ENCODE measurements around the gene IFI44L. TPM values are rescaled to one million over a fixed set of nuclear protein-coding genes. Genes with fewer than 3 reads are reported as not detected.
A peak's percentile ranks its signal among the peaks of the same experiment; 100 is the strongest.

Gene IFI44L
- polyA plus RNA-seq, 1 of the 3 experiments (the other 2 are of a cell fraction): 1.1 TPM

DNA sequence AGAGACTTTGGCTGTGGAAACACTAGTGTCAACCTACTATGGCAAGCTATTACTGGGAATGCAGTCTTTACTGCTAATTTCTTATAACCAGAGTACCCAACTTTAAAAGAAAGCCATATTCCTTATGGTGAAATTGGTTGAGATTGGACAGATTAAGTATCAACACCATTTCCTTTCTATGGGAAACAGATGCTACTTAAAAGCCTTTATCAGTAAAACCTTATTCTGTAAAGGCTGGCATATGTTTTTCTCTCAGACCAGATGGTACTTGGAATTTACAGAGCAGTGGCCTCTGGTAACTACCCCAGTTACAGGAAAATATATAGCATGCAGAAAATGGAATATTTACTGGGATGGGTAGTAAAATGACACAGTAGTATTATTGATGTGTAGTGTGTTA lies 48.2 kb downstream of the IFI44L start:
- no peaks in the 10 kb centered on the region for H3K79me2 ChIP-seq (ENCODE audit: insufficient read depth)
- POLR2A ChIA-PET: no interaction called here
- no peaks in the 10 kb centered on the region for H3K9me3 ChIP-seq
- CTCF ChIA-PET: interaction anchor here (1.4 to 4.2 kb wide), 4 partner anchors 8 to 51 kb away, joined by 3 to 27 read pairs (median 14); no protein-coding TSS in a partner anchor
- peak overlapping the region in 1 of 2 experiments; percentile 91; a peak in 2 of 4 replicates for H3K27ac ChIP-seq (ENCODE audit: low read depth in 2 of 2, low read length in 1 of 2)
- H3K27me3 ChIP-seq (ENCODE audit: insufficient read depth): no peaks in the 10 kb centered on the region
- H3K9ac ChIP-seq: no peak overlapping the region
- TF ChIP-seq POLR2AphosphoS5 (IDR thresholded peaks at IDR 0.05; ENCODE audit: low read depth, low read length) (0 out of 2 replicates have a peak, but pooled peaks have one; percentile 14), CHD2 (IDR thresholded peaks at IDR 0.05; ENCODE audit: low read length, partially characterized antibody) (peak; percentile 74), JUND (IDR thresholded peaks at IDR 0.05) (no peak), GATA2 (CRISPR knock-in tag; IDR thresholded peaks at IDR 0.05) (peak; percentile 79), TCF12 (IDR thresholded peaks at IDR 0.05) (peak; percentile 64), NFIC (IDR thresholded peaks at IDR 0.05; ENCODE audit: borderline replicate concordance) (no peak), EP300 (IDR thresholded peaks at IDR 0.05; ENCODE audit: borderline replicate concordance in 1 of 2, low read depth in 1 of 2, low read length in 1 of 2) (peak in 1 of 2 experiments; percentile 83; a peak in 1 of 4 replicates), RCOR1 (IDR thresholded peaks at IDR 0.05; ENCODE audit: low read length) (peak; percentile 79; the same call in 1 of the 2 replicates)
- no peak overlapping the region for H2AFZ ChIP-seq (ENCODE audit: low read depth)
- no peaks in the 10 kb centered on the region for H3F3A ChIP-seq (replicated peaks; ENCODE audit: insufficient read depth)
- H3K36me3 ChIP-seq (replicated peaks in 1 of 2; ENCODE audit: control insufficient read depth in 1 of 2, insufficient read depth in 2 of 2, low read length in 1 of 2): peaks cover 0 to 2% of the 10 kb centered on the region in 2 experiments
- no peak overlapping the region for H3K4me3 ChIP-seq (ENCODE audit: low read depth in 2 of 2, low read length in 1 of 2)
- H3K4me1 ChIP-seq (ENCODE audit: control insufficient read depth in 1 of 2, insufficient read depth in 2 of 2, low read depth in 1 of 2, low read length in 1 of 2): peaks cover 0 to 2% of the 10 kb centered on the region in 2 experiments; a peak in 1 of 4 replicates
- peak; percentile 40 for DNase-seq
- no peaks in the 10 kb centered on the region for H3K9me2 ChIP-seq
- H4K20me1 ChIP-seq (ENCODE audit: insufficient read depth): no peaks in the 10 kb centered on the region
- H3K4me2 ChIP-seq: no peak overlapping the region

DNA sequence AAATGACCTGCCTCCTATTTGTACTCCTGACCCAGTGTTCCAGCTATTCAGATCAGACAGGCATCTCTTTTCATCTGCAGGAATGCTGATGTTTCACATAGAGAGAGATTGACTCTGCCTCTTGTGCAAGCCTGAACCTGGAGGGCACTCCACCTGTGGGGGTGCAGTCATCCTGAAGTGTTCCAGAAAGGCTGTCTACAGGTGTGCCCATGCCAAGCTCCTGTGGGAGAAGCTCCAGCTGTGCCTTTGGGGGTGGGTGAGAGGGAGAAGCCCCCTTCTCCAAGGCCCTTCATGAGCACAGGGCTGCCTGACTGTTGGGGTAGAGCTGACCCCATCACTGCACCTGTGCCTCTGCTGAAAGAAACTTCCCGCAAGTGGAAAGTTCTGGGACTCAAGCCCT lies 52.2 kb downstream of the IFI44L start:
- H3K79me2 ChIP-seq (ENCODE audit: insufficient read depth): no peaks in the 10 kb centered on the region
- no peak overlapping the region for H3K9ac ChIP-seq
- H3K4me2 ChIP-seq: no peak overlapping the region
- no peaks in the 10 kb centered on the region for H3K36me3 ChIP-seq (replicated peaks in 1 of 2; ENCODE audit: control insufficient read depth in 1 of 2, insufficient read depth in 2 of 2, low read length in 1 of 2)
- no peak for DNase-seq
- H3K27ac ChIP-seq (ENCODE audit: low read depth in 2 of 2, low read length in 1 of 2): no peak overlapping the region
- H3K4me3 ChIP-seq (ENCODE audit: low read depth in 2 of 2, low read length in 1 of 2): no peak overlapping the region
- TF ChIP-seq, protein P1, sequence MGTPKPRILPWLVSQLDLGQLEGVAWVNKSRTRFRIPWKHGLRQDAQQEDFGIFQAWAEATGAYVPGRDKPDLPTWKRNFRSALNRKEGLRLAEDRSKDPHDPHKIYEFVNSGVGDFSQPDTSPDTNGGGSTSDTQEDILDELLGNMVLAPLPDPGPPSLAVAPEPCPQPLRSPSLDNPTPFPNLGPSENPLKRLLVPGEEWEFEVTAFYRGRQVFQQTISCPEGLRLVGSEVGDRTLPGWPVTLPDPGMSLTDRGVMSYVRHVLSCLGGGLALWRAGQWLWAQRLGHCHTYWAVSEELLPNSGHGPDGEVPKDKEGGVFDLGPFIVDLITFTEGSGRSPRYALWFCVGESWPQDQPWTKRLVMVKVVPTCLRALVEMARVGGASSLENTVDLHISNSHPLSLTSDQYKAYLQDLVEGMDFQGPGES (IDR thresholded peaks at IDR 0.05; ENCODE audit: low read depth, low read length): no peak
- TF ChIP-seq, protein P2, sequence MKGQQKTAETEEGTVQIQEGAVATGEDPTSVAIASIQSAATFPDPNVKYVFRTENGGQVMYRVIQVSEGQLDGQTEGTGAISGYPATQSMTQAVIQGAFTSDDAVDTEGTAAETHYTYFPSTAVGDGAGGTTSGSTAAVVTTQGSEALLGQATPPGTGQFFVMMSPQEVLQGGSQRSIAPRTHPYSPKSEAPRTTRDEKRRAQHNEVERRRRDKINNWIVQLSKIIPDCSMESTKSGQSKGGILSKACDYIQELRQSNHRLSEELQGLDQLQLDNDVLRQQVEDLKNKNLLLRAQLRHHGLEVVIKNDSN (IDR thresholded peaks at IDR 0.05; ENCODE audit: borderline replicate concordance, low read depth): no peak
- TF ChIP-seq MEF2A (IDR thresholded peaks at IDR 0.05; ENCODE audit: borderline replicate concordance, low read depth) (no peak), FOSL2 (IDR thresholded peaks at IDR 0.05; ENCODE audit: borderline replicate concordance, low read depth) (no peak), MXI1 (IDR thresholded peaks at IDR 0.05; ENCODE audit: low read depth, low read length) (no peak)
- peaks cover 0 to 2% of the 10 kb centered on the region in 2 experiments; a peak in 1 of 4 replicates for H3K4me1 ChIP-seq (ENCODE audit: control insufficient read depth in 1 of 2, insufficient read depth in 2 of 2, low read depth in 1 of 2, low read length in 1 of 2)
- no peaks in the 10 kb centered on the region for H3K9me3 ChIP-seq
- POLR2A ChIA-PET: no interaction called here
- no peaks in the 10 kb centered on the region for H3F3A ChIP-seq (replicated peaks; ENCODE audit: insufficient read depth)
- no peak overlapping the region for H2AFZ ChIP-seq (ENCODE audit: low read depth)
- H3K9me2 ChIP-seq: no peaks in the 10 kb centered on the region
- 63% methylated on average over 1 of the region's 1 CpG for WGBS (ENCODE audit: low lambda C conversion rate)
- no peaks in the 10 kb centered on the region for H3K27me3 ChIP-seq (ENCODE audit: insufficient read depth)
- CTCF ChIA-PET: interaction anchor here (0.7 to 3.2 kb wide), 6 partner anchors 53 to 543 kb away, joined by 3 to 30 read pairs (median 8); partner anchors contain the start of gene IFI44L
- no peaks in the 10 kb centered on the region for H4K20me1 ChIP-seq (ENCODE audit: insufficient read depth)

All from SK-N-SH (cell line).